Measurements from ENCODE around the gene RBMS1. TPM values are rescaled to one million over a fixed set of nuclear protein-coding genes. Genes with fewer than 3 reads are reported as not detected.

The RBMS1 gene
- total RNA-seq, 1 donor from 2014 or later, result 28.4 TPM

- Mint-ChIP-seq H3K4me1 (peaks cover 3% of the 10 kb centered on the region), H3K4me3 (no peak overlapping the region), H3K36me3 (ENCODE audit: low read depth) (no peaks in the 10 kb centered on the region), H3K9me3 (no peaks in the 10 kb centered on the region), H3K27ac (ENCODE audit: unreplicated experiment) (no peak overlapping the region), H3K27me3 (ENCODE audit: low read depth) (no peaks in the 10 kb centered on the region)
- TF ChIP-seq CTCF (conservative IDR thresholded peaks at IDR 0.05), result no peak
- DNase-seq (ENCODE audit: low read depth, low spot score), result no peak
Observed at GRCh38 chr2:160534249-160534648, 40.6 kb upstream of the RBMS1 start.

GRCh38 chr2:160533482-160533881 is 39.9 kb upstream of the RBMS1 start:
- DNase-seq (ENCODE audit: low read depth, low spot score), result no peak
- Mint-ChIP-seq H3K4me3 (no peak overlapping the region), H3K36me3 (ENCODE audit: low read depth) (no peaks in the 10 kb centered on the region), H3K9me3 (no peaks in the 10 kb centered on the region), H3K27me3 (ENCODE audit: low read depth) (no peaks in the 10 kb centered on the region), H3K27ac (ENCODE audit: unreplicated experiment) (no peak overlapping the region), H3K4me1 (peaks cover 3% of the 10 kb centered on the region)
- TF ChIP-seq CTCF (conservative IDR thresholded peaks at IDR 0.05), result no peak

GRCh38 chr2:160532388-160532787 is 38.8 kb upstream of the RBMS1 start:
- no peak for DNase-seq (ENCODE audit: low read depth, low spot score)
- no peaks in the 10 kb centered on the region for H3K9me3 Mint-ChIP-seq
- peaks cover 3% of the 10 kb centered on the region for H3K4me1 Mint-ChIP-seq
- H3K27ac Mint-ChIP-seq (ENCODE audit: unreplicated experiment), result no peak overlapping the region
- H3K27me3 Mint-ChIP-seq (ENCODE audit: low read depth), result no peaks in the 10 kb centered on the region
- H3K4me3 Mint-ChIP-seq, result no peak overlapping the region
- no peak for TF ChIP-seq CTCF (conservative IDR thresholded peaks at IDR 0.05)
- H3K36me3 Mint-ChIP-seq (ENCODE audit: low read depth), result no peaks in the 10 kb centered on the region

GRCh38 chr2:160522951-160523710 is 29.5 kb upstream of the RBMS1 start:
- Mint-ChIP-seq H3K9me3 (peaks cover 2% of the 10 kb centered on the region), H3K27me3 (ENCODE audit: low read depth) (no peaks in the 10 kb centered on the region), H3K36me3 (ENCODE audit: low read depth) (no peaks in the 10 kb centered on the region), H3K4me3 (no peak overlapping the region), H3K4me1 (no peaks in the 10 kb centered on the region), H3K27ac (ENCODE audit: unreplicated experiment) (no peak overlapping the region)
- TF ChIP-seq CTCF (conservative IDR thresholded peaks at IDR 0.05), result no peak
- no peak for DNase-seq (ENCODE audit: low read depth, low spot score)

- DNase-seq (ENCODE audit: low read depth, low spot score), result no peak
- Mint-ChIP-seq H3K9me3 (no peaks in the 10 kb centered on the region), H3K27ac (ENCODE audit: unreplicated experiment) (no peak overlapping the region), H3K4me3 (no peak overlapping the region), H3K36me3 (ENCODE audit: low read depth) (no peaks in the 10 kb centered on the region), H3K27me3 (ENCODE audit: low read depth) (no peaks in the 10 kb centered on the region), H3K4me1 (no peaks in the 10 kb centered on the region)
- TF ChIP-seq CTCF (conservative IDR thresholded peaks at IDR 0.05), result no peak
Observed at GRCh38 chr2:160517731-160518130, 24.1 kb upstream of the RBMS1 start.
